Activated CD4-positive, CD25-positive, alpha-beta regulatory T cell treated with anti-CD3 and anti-CD28 coated beads, Interleukin-2, amount 50 U/mL, for 72 hours (primary cell): Measurements from ENCODE around the gene CMBL.
"Not testable (repeated sequence)": the region's sequence is repeated elsewhere in the genome, so short reads cannot be mapped to it uniquely, and the experiment has no call there.

Experiments
- DNase-seq: peaks from one replicate; pipeline ENCODE4 v3.0.0; 2021

Gene CMBL

GRCh38 chr5:10333154-10334006 lies 25.7 kb upstream of the CMBL start:
- no peak for DNase-seq

- no peak for DNase-seq
These were observed 24.6 kb upstream of the CMBL start for GRCh38 chr5:10332301-10332700.

- no peak for DNase-seq
These were observed 23.7 kb upstream of the CMBL start for GRCh38 chr5:10331341-10331796.

- no peak for DNase-seq
These were observed 23.0 kb upstream of the CMBL start for GRCh38 chr5:10330511-10331230.

- DNase-seq = no peak
These were observed 22.2 kb upstream of the CMBL start for GRCh38 chr5:10329820-10330481.

- DNase-seq = no peak
These were observed 21.7 kb upstream of the CMBL start for GRCh38 chr5:10329446-10329819.

GRCh38 chr5:10328323-10328722 lies 20.6 kb upstream of the CMBL start:
- DNase-seq = no peak

GRCh38 chr5:10324518-10325370 lies 17.0 kb upstream of the CMBL start:
- DNase-seq = no peak

- DNase-seq = no peak
These were observed 16.1 kb upstream of the CMBL start for GRCh38 chr5:10323588-10324488.

GRCh38 chr5:10321882-10322281 lies 14.2 kb upstream of the CMBL start:
- no peak for DNase-seq

- no peak for DNase-seq
These were observed 13.1 kb upstream of the CMBL start for GRCh38 chr5:10320793-10321192.

- DNase-seq = no peak
These were observed 11.6 kb upstream of the CMBL start for GRCh38 chr5:10319202-10319851.

- no peak for DNase-seq
These were observed 10.4 kb upstream of the CMBL start for GRCh38 chr5:10317825-10318682.

GRCh38 chr5:10315824-10316509 lies 8.3 kb upstream of the CMBL start:
- no peak for DNase-seq

- no peak for DNase-seq
These were observed 7.5 kb upstream of the CMBL start for GRCh38 chr5:10315201-10315600.

- DNase-seq = no peak
These were observed 4.1 kb upstream of the CMBL start for GRCh38 chr5:10311595-10312425.

GRCh38 chr5:10310835-10311570 lies 3.3 kb upstream of the CMBL start:
- not testable (repeated sequence) for DNase-seq
